Activated CD8-positive, alpha-beta memory T cell treated with anti-CD3 and anti-CD28 coated beads for 36 hours (primary cell): ENCODE measurements around the gene SCN10A. TPM values are rescaled to one million over a fixed set of nuclear protein-coding genes. Genes with fewer than 3 reads are reported as not detected.

Experiments
- CTCF ChIA-PET: fragments of 350-600 bp; sonication (Branson Sonifier 250); formaldehyde crosslinking; loops from one replicate; lab custom pipeline; 2021; ENCODE audit warnings: antibody characterized with exemption; lab: Charles Lee
- POLR2A ChIA-PET: fragments of 350-600 bp; sonication (Branson Sonifier 250); formaldehyde crosslinking; loops from one replicate; lab custom pipeline; 2021; ENCODE audit warnings: antibody characterized with exemption; lab: Charles Lee
- total RNA-seq, 2 experiments: library from RNA; stranded (reverse); gene quantifications; one replicate each; pipeline ENCODE4 v1.2.3, GENCODE V29; 2021

SCN10A gene
- total RNA-seq, result not detected

GRCh38 chr3:38816026-38816425 is at the start of gene SCN10A:
TSS of gene SCN10A (minus strand) at chr3:38816217. CDS start at chr3:38794010, 22,207 bp downstream.
- ChIA-PET CTCF (interaction anchor here (0.8 kb wide), 1 partner anchor 11 kb away, joined by 3 read pairs; no protein-coding TSS in a partner anchor), POLR2A (no interaction called here)

GRCh38 chr3:38853011-38853410 is 37.0 kb upstream of the SCN10A start:
- ChIA-PET POLR2A (no interaction called here), CTCF (no interaction called here)

GRCh38 chr3:38843898-38844297 is 27.9 kb upstream of the SCN10A start:
- ChIA-PET POLR2A (no interaction called here), CTCF (no interaction called here)

GRCh38 chr3:38842266-38842965 is 26.4 kb upstream of the SCN10A start:
- CTCF ChIA-PET, result no interaction called here
- POLR2A ChIA-PET, result no interaction called here

DNA sequence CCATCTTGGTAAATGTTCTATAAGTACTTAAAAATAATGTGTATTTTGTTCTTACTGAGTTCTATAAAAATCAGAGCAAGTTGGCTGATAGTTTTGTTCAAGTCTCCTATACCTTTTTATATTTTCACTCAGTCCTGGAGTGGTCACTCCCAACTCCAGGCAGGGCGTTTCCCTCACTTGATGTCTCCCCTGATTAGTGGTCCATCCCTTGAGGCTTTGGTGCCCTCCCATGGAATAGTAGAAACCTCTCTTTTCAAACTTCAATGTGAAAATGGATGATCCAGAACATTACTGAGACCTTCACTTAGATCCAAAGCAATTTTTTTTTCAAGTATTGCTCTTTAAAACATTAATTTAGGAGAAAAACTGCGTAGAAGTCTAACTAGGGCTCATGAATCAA is 25.0 kb upstream of the SCN10A start:
- CTCF ChIA-PET, result no interaction called here
- POLR2A ChIA-PET, result no interaction called here

- CTCF ChIA-PET, result no interaction called here
- POLR2A ChIA-PET, result no interaction called here
Observed at GRCh38 chr3:38837358-38837757, 21.3 kb upstream of the SCN10A start.

DNA sequence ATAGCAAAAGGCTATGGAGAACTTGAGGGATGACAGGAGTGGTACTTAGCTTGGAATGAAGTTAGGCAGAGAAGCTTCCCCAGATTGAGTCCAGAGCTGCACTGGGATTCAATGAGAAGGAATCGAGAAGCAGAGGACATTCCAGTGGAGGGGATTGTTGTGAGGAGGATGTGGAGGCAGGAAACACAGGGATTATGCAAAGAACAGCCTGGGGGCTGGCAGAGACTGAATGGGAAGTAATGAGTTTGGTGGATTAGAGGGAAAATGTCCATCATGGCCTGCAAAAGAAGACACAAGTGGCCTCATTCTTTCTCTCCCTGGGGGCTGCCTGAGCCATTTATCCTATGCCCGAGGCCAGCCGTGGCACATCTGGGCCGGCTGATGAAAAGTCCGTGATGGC is 20.5 kb upstream of the SCN10A start:
- CTCF ChIA-PET, result no interaction called here
- POLR2A ChIA-PET, result no interaction called here

DNA sequence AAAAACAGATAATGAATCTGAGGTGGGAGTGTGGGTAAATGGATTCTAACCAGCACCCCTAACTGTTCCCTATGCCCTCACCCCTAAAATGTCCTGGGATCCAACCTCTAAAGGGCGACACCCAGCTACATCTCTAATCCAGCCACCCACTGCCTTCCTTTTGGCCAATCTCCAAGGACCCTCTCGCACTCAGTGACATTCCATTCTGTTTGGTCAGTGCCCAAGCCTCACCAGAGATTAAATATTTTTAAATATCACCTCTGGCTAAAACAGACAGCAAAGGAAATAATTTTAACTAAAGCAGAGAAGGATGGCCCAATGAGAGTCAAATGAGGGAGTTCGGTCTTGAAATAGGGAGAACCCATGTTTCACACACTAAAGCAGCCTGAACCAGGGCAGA is 19.9 kb upstream of the SCN10A start:
- ChIA-PET POLR2A (no interaction called here), CTCF (interaction anchor here (1.0 kb wide), 1 partner anchor 97 kb away, joined by 3 read pairs; no protein-coding TSS in a partner anchor)

- CTCF ChIA-PET, result no interaction called here
- POLR2A ChIA-PET, result no interaction called here
Observed at GRCh38 chr3:38834717-38835116, 18.7 kb upstream of the SCN10A start.

- POLR2A ChIA-PET, result no interaction called here
- CTCF ChIA-PET, result no interaction called here
Observed at GRCh38 chr3:38834110-38834509, 18.1 kb upstream of the SCN10A start.

GRCh38 chr3:38829404-38829803 is 13.4 kb upstream of the SCN10A start:
- POLR2A ChIA-PET, result no interaction called here
- CTCF ChIA-PET, result no interaction called here

- ChIA-PET CTCF (no interaction called here), POLR2A (no interaction called here)
Observed at GRCh38 chr3:38828681-38829080, 12.7 kb upstream of the SCN10A start.

DNA sequence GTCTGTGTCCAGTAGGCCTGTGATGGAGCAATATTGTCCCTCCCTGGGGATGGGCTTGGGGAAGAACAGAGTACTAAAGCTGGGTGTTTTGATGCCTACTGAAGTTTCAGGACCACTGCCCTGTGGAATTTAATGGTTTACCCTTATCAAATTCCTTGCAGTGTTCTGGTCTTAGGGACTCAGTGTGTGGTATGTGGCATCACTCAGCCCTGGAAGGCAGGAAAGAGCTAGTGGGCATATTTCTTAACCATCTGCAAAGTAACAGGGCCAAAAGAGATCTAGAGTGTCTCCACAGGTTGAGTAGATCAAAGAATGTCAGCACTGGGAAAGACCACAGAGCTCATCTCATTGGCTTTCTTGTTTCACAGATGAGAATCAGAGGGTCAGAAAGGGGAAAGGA is 11.8 kb upstream of the SCN10A start:
- CTCF ChIA-PET, result no interaction called here

GRCh38 chr3:38826001-38826400 is 10.0 kb upstream of the SCN10A start:
- ChIA-PET CTCF (no interaction called here), POLR2A (no interaction called here)

More for the DNA sequence above, 11.8 kb upstream of the SCN10A start:
- POLR2A ChIA-PET, result no interaction called here

GRCh38 chr3:38824349-38824748 is 8.3 kb upstream of the SCN10A start:
- ChIA-PET CTCF (no interaction called here), POLR2A (no interaction called here)

DNA sequence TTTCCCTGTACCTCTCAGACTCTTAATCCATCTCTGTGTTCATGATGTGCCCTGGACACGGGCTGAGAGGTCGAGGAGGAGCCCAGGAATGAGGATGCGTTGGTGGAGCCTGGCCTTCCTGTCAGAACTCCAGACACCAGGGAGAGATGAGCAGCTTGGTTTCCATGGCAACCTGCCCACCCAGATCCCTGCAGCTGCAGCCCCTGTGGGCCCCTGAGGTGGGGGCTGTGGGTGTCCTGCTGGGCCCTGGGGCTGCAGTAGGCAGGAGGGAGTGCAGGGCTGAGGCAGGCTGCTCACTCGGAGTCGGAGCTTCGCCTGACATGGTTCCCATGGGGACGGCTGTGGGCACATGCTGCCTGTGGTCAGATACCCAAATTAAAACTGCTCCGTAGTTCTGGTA is 7.7 kb upstream of the SCN10A start:
- CTCF ChIA-PET, result no interaction called here
- POLR2A ChIA-PET, result no interaction called here

DNA sequence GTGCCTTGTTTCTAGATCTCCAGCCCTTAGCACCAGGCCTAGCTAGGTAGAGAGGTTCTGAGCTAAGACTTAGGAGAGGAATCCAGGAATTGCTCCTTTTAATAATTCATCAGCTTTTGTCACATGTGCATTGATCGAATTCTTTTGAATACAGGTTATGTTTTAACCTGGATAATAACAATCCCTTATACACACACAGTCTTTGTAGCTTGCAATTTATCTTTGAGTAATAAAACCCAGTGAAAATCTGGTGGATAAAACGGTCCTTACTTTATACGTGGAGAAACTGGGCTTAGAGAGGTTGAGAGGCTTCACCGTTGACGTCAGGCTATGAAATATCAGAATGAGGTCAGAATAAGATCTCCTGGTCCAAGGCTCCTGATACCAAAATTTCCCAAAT is 7.2 kb upstream of the SCN10A start:
- CTCF ChIA-PET, result no interaction called here

GRCh38 chr3:38811822-38812221 is 4.2 kb downstream of the SCN10A start:
- CTCF ChIA-PET, result no interaction called here
- POLR2A ChIA-PET, result no interaction called here

More for the DNA sequence above, 7.2 kb upstream of the SCN10A start:
- POLR2A ChIA-PET, result no interaction called here

- CTCF ChIA-PET, result no interaction called here
Observed at GRCh38 chr3:38805765-38806386, 10.1 kb downstream of the SCN10A start.

GRCh38 chr3:38805004-38805403 is 11.0 kb downstream of the SCN10A start:
- POLR2A ChIA-PET, result no interaction called here
- CTCF ChIA-PET, result interaction anchor here (1.3 kb wide), 1 partner anchor 11 kb away, joined by 3 read pairs; the partner anchor contains the start of gene SCN10A

More at GRCh38 chr3:38805765-38806386, 10.1 kb downstream of the SCN10A start:
- POLR2A ChIA-PET, result no interaction called here

DNA sequence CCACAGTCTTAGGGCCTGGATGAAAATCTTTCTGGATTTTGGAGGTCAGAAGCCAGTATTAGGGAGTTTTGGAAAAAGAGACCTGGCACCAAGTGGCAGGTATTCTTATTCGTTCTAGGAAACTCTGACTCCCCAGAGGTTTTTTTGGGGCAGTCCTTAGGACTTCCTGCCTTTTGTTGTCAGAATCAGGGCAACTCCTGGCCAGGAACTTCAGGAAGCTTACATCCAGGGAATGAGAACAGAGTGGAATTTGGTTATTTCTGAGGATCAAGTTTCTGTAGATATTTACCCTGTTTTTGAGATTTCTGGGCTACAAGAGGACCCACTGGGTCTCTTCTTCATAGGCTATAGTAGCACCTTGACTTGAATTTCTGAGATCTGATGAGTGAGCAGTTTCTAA is 15.5 kb downstream of the SCN10A start:
- CTCF ChIA-PET, result no interaction called here
- POLR2A ChIA-PET, result no interaction called here
